HuH-7 (cell line): ENCODE measurements around the gene CHAF1A.

Experiments used
- DNase-seq: peaks from one replicate; pipeline ENCODE4 v3.0.0; 2011; ENCODE audit warnings: low spot score

CHAF1A gene

DNA sequence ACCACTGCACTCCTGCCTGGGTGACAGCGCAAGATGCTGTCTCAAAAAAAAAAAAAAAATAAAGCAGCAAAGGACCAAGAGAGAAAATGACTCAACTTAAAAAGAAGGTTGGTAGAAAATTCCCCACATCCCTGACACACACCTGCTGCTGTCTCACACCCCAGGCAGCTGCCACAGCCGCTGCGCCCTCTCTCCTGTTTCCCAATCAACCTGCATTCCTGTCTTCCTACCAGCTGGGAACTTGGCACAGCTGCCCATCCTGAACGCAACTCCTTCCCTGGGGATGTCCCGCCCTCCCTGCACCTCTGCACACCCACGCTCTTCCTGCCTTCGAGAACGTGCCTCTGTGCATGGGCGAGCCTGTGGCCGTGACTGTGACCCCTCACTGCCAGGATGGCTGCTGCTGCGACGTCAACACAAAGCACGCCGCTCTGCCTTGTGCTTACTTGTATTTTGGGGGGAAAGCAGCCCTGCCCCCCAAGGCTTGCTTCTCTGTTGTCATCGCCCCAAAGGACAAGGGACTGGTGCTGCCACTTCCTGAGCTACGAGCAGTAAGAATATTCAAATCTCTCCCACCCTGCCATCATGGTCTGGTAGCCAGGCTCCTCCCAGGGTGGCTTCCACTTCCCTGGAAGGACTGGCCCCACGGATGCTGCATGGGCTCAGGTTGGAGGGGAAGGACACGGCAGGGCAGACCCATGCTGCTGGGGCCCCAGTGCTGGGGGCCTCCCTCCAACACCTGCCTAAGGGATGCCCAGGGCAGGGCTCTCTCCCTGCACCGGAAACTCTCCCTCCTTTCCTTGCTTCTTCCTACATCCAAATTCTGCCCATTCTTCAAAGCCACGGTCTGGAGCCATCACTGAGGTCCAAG, 22.8 kb upstream of the CHAF1A start:
- no peak for DNase-seq

- DNase-seq, result no peak
Measured at GRCh38 chr19:4380254-4380727, 22.1 kb upstream of the CHAF1A start.

DNA sequence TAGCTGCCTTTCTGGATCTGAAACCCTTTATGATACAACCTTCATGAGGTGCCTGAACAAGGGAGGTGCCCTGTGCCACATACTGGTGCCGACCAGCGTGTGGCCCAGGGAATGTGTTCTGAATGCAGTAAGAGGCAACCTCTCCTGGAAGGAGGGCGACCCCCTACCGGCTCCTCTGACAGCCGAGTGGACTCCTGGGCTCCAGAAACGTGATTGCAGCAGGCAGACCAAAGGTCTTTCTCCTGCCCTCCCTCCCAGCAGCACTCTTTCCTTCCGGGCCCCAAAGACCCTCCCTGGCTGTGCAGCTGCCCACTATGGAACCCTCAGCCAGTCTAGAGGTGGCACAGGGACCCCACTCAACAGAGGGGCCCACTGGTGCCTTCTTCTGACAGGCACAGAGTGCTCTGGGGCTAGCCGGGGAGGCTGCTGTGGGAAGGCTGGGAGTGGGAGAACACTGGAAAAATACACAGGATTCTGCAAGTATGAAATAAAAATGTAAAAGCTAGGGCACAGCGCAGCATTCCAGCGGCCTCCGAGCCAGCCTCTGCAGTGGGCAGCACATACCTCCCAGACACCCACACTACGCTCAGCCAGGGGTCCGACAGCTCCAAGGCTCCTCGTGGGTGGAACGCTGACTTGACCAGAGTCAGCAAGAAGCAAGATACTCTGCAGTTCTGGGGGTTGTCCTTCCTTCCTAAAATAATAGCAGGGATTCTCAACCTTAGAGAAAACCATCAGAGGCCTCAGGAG, 17.0 kb upstream of the CHAF1A start:
- DNase-seq, result no peak

GRCh38 chr19:4386041-4386782, 16.2 kb upstream of the CHAF1A start:
- no peak for DNase-seq

DNA sequence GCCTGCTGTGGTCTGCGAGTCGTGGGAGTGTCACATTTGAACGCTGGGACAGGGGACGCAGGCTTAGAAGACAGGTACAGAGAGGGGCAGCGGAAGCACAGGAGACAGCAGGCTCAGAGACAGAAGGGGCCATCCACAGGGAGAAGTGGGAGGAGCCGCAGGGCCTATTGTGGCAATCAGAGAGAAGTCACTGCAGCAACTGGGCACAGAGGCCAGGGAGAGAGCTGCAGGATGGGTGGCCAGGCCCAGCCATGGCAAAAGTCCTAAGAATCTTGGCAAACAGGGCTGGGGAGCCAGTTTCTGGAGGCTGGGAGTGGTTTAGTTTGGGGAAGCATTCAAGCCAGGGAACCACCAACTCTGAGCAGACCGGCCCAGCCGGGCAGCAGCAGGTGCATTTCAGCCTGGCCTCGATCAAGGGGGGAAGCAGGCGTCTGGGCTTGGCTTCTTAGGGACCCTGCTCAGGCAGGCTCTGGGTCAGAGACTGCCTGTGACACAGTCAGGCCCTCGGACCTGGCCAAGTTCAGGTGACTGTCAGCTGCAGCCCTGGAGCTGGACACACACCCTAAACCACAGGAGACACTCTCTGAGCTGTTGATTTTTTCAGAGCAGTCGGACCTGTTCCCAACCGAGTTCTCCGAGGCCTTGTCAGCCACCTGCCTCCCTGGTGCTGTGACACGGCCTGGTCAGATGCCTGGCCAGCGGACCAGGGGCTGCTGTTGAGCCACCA, 13.9 kb upstream of the CHAF1A start:
- DNase-seq, result no peak

DNA sequence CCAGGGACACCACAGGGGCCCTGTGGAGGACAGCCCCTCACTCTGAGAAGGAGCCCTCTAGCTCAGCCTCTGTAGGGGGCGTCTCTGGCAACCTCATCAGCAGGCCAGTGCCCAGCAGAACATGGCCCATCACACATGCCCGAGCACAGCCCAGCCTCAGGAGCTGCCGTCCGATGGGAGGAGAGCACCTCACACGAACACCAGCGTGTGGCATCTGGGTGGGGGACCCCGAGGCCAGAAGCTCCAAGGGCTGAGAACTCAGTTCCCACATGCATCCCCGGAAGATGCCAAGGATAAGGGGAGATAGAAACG, 13.4 kb upstream of the CHAF1A start:
- no peak for DNase-seq

DNA sequence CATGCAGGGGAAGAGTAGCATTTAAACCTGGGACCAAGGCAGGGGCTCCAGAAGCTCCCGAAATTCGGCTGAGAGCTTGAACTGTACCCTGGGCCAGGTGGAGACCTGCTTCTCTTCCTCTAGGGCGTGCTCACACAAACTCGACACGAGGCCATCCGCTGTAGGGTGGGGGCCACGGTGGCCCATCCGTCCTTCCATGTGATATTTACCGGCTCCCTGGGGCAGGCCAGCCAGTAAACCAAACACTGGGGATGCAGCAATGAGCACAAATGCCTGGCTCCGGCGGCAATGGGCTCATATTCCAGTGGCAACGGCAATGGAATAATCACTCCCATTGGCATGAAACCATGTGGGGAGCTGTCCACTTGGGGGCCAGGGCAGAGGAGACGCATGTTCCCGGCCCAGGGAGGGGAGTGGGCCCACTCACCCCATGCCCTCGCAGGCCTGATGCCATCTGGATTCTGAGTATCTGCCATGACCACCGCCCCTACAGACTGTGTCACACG, 12.9 kb upstream of the CHAF1A start:
- DNase-seq, result no peak

GRCh38 chr19:4390017-4390566, 12.3 kb upstream of the CHAF1A start:
- no peak for DNase-seq

DNA sequence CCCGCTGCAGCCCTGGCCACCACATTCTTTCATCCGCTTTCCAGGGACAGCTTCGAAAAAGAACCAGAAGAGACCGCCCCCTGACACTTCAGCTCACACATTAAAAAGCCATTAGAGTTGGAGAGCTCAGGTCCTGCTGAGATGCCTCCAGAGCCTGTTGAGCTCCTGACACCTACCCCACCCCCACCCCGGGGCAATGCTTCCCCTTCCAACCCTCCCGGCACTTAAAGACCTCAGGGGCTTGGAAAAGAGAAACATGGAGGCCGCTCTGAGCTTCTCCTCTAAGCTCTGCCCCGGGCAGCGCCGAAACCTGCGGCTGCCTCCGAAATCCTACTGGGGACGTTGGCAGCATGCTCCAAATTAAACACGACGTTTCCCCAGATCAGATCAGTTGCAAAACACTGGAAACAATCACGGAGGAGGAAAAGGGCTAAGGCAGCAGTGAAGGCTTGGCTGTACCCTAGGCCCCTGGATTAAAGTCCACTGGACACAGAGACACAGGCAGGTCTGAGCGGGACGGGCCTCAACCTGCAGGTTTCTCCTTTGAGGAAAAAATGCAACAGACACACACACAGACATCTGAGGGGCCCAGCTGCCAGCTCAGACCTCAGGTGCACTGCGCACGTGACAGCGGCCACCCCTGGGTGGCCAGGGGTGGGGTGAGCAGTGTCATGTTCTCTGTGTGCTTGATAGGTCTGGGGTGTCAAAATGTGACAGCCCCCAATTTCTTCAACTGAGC, 11.7 kb upstream of the CHAF1A start:
- peak; percentile 63 for DNase-seq

DNA sequence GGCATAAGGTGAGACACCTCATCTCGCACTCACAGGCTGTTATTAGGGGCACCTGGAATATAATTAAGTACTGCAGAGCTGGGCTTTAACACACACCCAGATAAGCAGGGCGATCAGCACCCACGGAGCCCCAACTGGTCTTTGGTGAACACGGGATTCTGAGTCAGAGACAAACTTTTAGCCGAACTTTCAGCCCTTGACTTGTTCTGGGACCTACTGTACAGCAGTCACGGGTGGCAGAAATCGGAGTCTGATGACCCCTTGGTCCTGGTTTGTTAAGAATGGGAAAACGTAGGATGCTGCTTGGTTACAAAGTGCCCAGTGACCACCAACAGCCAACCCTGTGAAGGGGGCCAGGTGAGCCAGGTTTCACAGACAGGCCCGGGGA, 11.1 kb upstream of the CHAF1A start:
- DNase-seq, result no peak

DNA sequence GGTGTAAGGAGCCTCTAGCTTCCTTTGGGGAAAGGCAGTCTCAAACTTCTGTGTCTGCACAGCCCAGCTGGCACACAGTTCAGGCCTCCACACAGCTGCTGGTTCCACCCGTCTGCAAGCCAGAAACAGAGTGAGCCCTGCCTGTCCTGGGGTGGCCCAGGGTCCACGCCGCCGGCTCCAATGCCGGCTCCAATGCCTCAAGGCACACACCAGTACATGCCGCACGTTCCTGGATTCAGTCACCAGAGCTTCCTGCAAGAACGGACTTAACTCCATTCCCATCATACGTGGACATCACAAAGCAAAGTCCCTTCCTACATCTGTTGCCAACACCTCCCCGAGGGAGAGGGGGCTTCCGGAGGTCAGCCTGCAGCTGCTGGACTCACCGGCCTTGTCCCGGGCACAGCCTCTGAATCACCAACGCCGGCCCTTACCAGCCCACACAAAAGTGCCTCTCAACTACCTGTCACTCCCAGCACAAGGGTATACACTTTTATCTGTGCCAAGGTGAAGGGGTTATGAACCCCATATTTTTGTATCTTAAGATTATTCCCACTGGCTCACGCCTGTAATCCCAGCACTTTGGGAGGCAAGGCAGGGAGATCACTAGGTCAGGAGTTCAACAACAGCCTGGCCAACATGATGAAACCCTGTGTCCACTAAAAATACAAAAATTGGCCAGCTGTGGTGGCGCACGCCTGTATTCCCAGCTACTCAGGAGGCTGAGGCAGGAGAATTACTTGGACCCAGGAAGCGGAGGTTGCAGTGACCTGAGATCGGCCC, 10.5 kb upstream of the CHAF1A start:
- no peak for DNase-seq

DNA sequence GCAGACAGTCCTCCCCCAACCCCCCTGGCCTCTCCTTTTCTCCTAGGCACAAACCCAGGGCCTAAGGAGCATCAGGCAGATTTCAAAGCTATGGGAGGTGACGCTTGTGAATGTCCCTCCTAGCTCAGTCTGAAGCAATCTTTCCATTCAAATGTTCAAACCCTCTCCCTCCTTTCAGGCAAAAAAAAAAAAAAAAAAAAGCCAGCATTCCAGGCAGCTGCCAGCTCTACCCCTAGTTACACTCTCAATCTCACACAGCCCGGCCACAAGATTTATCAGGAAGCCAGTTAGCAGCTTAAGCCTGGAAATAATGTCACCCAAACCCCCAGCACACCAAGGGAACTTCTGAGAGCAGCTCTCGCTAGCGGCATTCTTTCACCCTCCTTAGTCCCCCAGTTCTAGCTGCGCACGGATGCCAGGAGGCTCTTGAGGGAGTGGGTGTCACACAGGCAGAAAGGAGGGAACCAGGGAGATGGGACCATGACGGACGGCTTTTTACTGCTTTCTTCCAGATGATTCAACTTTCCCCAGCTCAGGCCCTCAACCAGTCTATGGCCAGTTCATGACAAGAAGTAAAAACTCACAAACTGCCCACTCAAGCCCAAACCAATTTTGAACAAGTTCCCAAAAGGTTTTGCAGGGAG, 8.4 kb upstream of the CHAF1A start:
- DNase-seq, result no peak

- DNase-seq, result no peak
Measured at GRCh38 chr19:4396949-4397783, 5.3 kb upstream of the CHAF1A start.

- DNase-seq, result no peak
Measured at GRCh38 chr19:4399812-4400134, 2.7 kb upstream of the CHAF1A start.

- DNase-seq, result peak; percentile 67
Measured at GRCh38 chr19:4400135-4400936, 2.1 kb upstream of the CHAF1A start, which contains the start of gene SH3GL1. Gene SH3GL1 (minus strand): TSS chr19:4400547. CDS start chr19:4400368, 179 bp downstream.

DNA sequence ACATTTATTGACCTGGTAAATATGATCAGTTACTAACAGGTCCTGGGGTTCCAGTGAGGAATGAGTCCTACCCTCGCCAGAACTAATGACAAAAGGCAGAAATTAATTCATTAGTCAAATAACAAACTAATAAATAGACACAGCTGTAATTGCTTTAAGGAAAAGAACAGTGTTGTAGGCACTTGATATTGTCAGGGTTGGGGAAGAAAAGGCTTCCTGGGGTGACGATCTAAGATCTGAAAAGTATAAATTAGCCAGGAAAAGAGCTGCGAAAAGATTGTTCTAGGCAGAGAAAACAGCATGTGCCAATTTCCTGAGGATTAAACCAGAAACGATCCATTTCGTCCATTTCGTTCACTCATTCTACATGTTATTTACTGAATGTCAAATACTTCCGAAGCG, 670 bp upstream of the CHAF1A start:
- no peak for DNase-seq

DNA sequence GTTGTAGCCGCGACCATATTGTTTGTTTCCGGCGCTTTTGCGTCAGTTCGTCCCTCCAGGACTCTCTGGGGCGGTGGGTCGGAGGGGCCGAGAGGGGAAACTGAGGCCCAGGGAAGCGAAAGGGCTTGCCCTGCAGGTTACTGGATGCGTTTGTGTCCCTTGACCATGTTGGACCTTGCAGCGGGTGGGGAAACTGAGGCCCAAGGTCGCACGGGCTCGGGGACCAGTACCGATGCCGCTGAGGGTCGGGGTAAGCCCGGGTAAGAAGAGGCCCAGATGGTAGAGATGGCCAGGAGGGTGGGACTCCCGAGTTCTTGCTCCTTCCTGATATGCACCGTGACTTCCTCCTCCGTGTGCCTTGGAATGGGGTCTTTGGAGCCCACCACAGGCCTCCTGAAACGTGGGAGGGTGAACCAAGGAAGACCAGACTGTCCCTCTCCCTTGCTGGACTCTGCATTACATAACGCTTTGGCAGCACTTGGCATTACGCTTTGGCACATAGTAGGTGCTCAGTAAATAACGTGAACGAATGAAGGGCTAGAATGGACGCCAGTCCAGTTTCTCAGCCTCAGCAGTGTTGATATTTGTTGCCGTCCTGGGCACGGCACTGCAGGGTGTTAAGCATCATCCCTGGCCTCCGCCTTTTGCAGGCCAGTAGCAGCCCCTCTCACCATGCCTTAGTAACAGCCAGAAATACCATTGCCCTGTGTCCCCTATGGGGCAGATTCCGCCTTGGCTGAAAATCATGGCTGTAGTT, 743 bp downstream of the CHAF1A start:
- no peak for DNase-seq
